ENCODE data around the gene SMARCA2.

GRCh38 chr9:2229109-2229721, 214.1 kb downstream of the SMARCA2 start:
- TF ChIP-seq CTCF (IDR thresholded peaks at IDR 0.05) (no peak), CHD4 (IDR thresholded peaks at IDR 0.05; ENCODE audit: borderline replicate concordance) (no peak), PBX3 (IDR thresholded peaks at IDR 0.05) (no peak), RNF2 (IDR thresholded peaks at IDR 0.05; ENCODE audit: borderline replicate concordance, low read depth) (no peak), MAZ (IDR thresholded peaks at IDR 0.05; ENCODE audit: borderline replicate concordance, low read depth, low read length) (no peak), RFX5 (IDR thresholded peaks at IDR 0.05) (no peak)

Data from A549 (cell line).